ENCODE data around the gene PHOX2B. TPM values are rescaled to one million over a fixed set of nuclear protein-coding genes. Genes with fewer than 3 reads are reported as not detected.

PHOX2B gene
- total RNA-seq, 1 donor from 2014 or later: not detected

DNA sequence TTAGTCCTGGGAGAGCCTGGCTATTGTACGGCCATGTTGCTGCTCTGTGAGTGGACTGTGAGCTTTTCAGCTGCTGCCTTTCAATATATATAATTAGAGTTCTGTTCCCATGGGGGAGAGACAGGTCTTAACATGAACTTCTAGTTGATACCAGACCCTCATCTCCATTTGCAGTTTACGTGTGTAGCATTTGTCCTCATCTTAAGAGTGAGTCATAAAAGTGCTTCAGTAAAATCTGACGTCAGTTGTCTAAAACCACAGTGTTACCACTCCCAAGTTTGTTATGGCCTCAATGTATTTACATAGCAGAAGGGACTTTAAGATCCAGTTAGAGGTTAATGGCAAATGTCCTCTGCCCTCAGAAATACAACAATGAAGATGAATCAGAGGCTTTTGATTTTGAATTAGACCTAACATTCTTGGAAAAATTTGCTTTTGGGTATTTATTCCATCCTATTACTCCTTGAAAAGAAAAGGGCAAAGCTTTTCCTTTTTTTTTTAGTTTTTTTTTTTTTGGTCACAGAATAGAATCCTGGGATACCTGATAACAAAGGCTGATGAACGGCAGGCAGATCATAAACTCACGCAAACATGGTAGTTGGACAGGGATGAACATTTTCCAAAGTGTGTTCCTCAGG is 38.6 kb downstream of the PHOX2B start:
- Mint-ChIP-seq H3K27me3 (ENCODE audit: low read depth, unreplicated experiment) (peaks cover 7% of the 10 kb centered on the region), H3K9me3 (ENCODE audit: unreplicated experiment) (no peaks in the 10 kb centered on the region), H3K4me3 (ENCODE audit: unreplicated experiment) (no peak overlapping the region), H3K27ac (ENCODE audit: unreplicated experiment) (peak overlapping the region; percentile 77), H3K36me3 (ENCODE audit: low read depth, unreplicated experiment) (no peaks in the 10 kb centered on the region), H3K4me1 (ENCODE audit: low read depth, unreplicated experiment) (peaks cover 5% of the 10 kb centered on the region)
- Histone ChIP-seq H3K4me3 (ENCODE audit: insufficient read depth, low read depth, low read length) (no peak overlapping the region), H3K4me2 (ENCODE audit: low read length) (no peak overlapping the region), H3K36me3 (ENCODE audit: insufficient read depth, low read length) (no peaks in the 10 kb centered on the region), H3K9ac (ENCODE audit: low read length) (no peak overlapping the region), H2AFZ (ENCODE audit: low read depth, low read length) (no peak overlapping the region), H4K20me1 (ENCODE audit: insufficient read depth, low read length) (no peaks in the 10 kb centered on the region), H3K27me3 (ENCODE audit: insufficient read depth, low read length) (peaks cover 4% of the 10 kb centered on the region), H3K27ac (ENCODE audit: low read depth, low read length) (no peak overlapping the region), H3K9me3 (ENCODE audit: insufficient read depth, low read depth, low read length) (no peaks in the 10 kb centered on the region), H3K79me2 (ENCODE audit: insufficient read depth, low read length) (no peaks in the 10 kb centered on the region), H3K4me1 (ENCODE audit: insufficient read depth, low read length) (no peaks in the 10 kb centered on the region)
- FAIRE-seq (no peak), DNase-seq (ENCODE audit: low read depth) (peak; percentile 90)
- TF ChIP-seq EZH2 (IDR thresholded peaks at IDR 0.05; ENCODE audit: insufficient read depth, low read length): no peak
- TF ChIP-seq, protein P1, sequence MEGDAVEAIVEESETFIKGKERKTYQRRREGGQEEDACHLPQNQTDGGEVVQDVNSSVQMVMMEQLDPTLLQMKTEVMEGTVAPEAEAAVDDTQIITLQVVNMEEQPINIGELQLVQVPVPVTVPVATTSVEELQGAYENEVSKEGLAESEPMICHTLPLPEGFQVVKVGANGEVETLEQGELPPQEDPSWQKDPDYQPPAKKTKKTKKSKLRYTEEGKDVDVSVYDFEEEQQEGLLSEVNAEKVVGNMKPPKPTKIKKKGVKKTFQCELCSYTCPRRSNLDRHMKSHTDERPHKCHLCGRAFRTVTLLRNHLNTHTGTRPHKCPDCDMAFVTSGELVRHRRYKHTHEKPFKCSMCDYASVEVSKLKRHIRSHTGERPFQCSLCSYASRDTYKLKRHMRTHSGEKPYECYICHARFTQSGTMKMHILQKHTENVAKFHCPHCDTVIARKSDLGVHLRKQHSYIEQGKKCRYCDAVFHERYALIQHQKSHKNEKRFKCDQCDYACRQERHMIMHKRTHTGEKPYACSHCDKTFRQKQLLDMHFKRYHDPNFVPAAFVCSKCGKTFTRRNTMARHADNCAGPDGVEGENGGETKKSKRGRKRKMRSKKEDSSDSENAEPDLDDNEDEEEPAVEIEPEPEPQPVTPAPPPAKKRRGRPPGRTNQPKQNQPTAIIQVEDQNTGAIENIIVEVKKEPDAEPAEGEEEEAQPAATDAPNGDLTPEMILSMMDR (IDR thresholded peaks at IDR 0.05; ENCODE audit: insufficient read depth, low read depth, low read length): no peak

DNA sequence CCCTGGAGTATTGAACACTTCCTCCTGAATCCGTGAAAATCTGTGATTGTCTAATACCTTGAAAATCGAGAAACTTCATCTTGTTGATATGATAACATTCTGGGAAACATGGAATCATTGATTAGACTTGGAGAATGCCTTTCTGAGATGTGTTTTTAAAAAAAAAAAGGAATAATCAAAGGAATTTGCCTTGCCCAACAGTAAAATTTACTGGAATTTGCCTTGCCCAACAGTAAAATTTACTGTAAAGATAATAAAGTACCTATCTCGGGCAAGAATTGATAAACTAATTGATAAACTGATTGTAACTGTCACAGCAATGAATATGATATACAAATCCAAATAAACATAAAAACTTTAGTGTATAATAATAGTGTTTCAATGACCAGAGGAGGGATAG is 44.7 kb downstream of the PHOX2B start:
- Mint-ChIP-seq H3K36me3 (ENCODE audit: low read depth, unreplicated experiment) (no peaks in the 10 kb centered on the region), H3K9me3 (ENCODE audit: unreplicated experiment) (no peaks in the 10 kb centered on the region), H3K27me3 (ENCODE audit: low read depth, unreplicated experiment) (peaks cover 21% of the 10 kb centered on the region), H3K4me3 (ENCODE audit: unreplicated experiment) (no peak overlapping the region), H3K27ac (ENCODE audit: unreplicated experiment) (no peak overlapping the region), H3K4me1 (ENCODE audit: low read depth, unreplicated experiment) (no peaks in the 10 kb centered on the region)
- H3K4me3 ChIP-seq (ENCODE audit: insufficient read depth, low read depth, low read length): no peak overlapping the region
- H3K4me1 ChIP-seq (ENCODE audit: insufficient read depth, low read length): no peaks in the 10 kb centered on the region
- no peaks in the 10 kb centered on the region for H3K36me3 ChIP-seq (ENCODE audit: insufficient read depth, low read length)
- TF ChIP-seq EZH2 (IDR thresholded peaks at IDR 0.05; ENCODE audit: insufficient read depth, low read length): no peak
- TF ChIP-seq, protein P1 (IDR thresholded peaks at IDR 0.05; ENCODE audit: insufficient read depth, low read depth, low read length): no peak
- peaks cover 11% of the 10 kb centered on the region for H3K27me3 ChIP-seq (ENCODE audit: insufficient read depth, low read length)
- no peak overlapping the region for H3K27ac ChIP-seq (ENCODE audit: low read depth, low read length)
- no peak overlapping the region for H3K9ac ChIP-seq (ENCODE audit: low read length)
- H3K79me2 ChIP-seq (ENCODE audit: insufficient read depth, low read length): no peaks in the 10 kb centered on the region
- H4K20me1 ChIP-seq (ENCODE audit: insufficient read depth, low read length): no peaks in the 10 kb centered on the region
- H2AFZ ChIP-seq (ENCODE audit: low read depth, low read length): no peak overlapping the region
- no peaks in the 10 kb centered on the region for H3K9me3 ChIP-seq (ENCODE audit: insufficient read depth, low read depth, low read length)
- no peak overlapping the region for H3K4me2 ChIP-seq (ENCODE audit: low read length)
- DNase-seq (ENCODE audit: low read depth) (no peak), FAIRE-seq (no peak)

- H3K9ac ChIP-seq (ENCODE audit: low read length): no peak overlapping the region
- Mint-ChIP-seq H3K4me1 (ENCODE audit: low read depth, unreplicated experiment) (no peaks in the 10 kb centered on the region), H3K4me3 (ENCODE audit: unreplicated experiment) (no peak overlapping the region), H3K27ac (ENCODE audit: unreplicated experiment) (no peak overlapping the region), H3K9me3 (ENCODE audit: unreplicated experiment) (no peaks in the 10 kb centered on the region), H3K27me3 (ENCODE audit: low read depth, unreplicated experiment) (peaks cover 23% of the 10 kb centered on the region), H3K36me3 (ENCODE audit: low read depth, unreplicated experiment) (no peaks in the 10 kb centered on the region)
- FAIRE-seq (no peak), DNase-seq (ENCODE audit: low read depth) (no peak)
- no peaks in the 10 kb centered on the region for H3K9me3 ChIP-seq (ENCODE audit: insufficient read depth, low read depth, low read length)
- TF ChIP-seq, protein P1 (IDR thresholded peaks at IDR 0.05; ENCODE audit: insufficient read depth, low read depth, low read length): no peak
- TF ChIP-seq EZH2 (IDR thresholded peaks at IDR 0.05; ENCODE audit: insufficient read depth, low read length): no peak
- no peaks in the 10 kb centered on the region for H3K79me2 ChIP-seq (ENCODE audit: insufficient read depth, low read length)
- H3K27me3 ChIP-seq (ENCODE audit: insufficient read depth, low read length): peaks cover 11% of the 10 kb centered on the region
- H3K4me3 ChIP-seq (ENCODE audit: insufficient read depth, low read depth, low read length): no peak overlapping the region
- no peak overlapping the region for H3K4me2 ChIP-seq (ENCODE audit: low read length)
- no peak overlapping the region for H2AFZ ChIP-seq (ENCODE audit: low read depth, low read length)
- no peaks in the 10 kb centered on the region for H3K36me3 ChIP-seq (ENCODE audit: insufficient read depth, low read length)
- no peaks in the 10 kb centered on the region for H3K4me1 ChIP-seq (ENCODE audit: insufficient read depth, low read length)
- H3K27ac ChIP-seq (ENCODE audit: low read depth, low read length): no peak overlapping the region
- H4K20me1 ChIP-seq (ENCODE audit: insufficient read depth, low read length): no peaks in the 10 kb centered on the region
Observed at GRCh38 chr4:41702770-41703169, 45.8 kb downstream of the PHOX2B start.

Measured in astrocyte (in vitro differentiated cells and primary cell).